Right ventricle myocardium superior (tissue), 1 donor: ENCODE results near the gene TMEM256. TPM values are rescaled to one million over a fixed set of nuclear protein-coding genes. Genes with fewer than 3 reads are reported as not detected.
"Not testable (repeated sequence)": the region's sequence is repeated elsewhere in the genome, so short reads cannot be mapped to it uniquely, and the experiment has no call there.

Source experiments
- ATAC-seq: fragments of 200-7000 bp; cut with Tn5 transposase; one replicate; pipeline ENCODE4 v1.9.1; 2020; ENCODE audit warnings: mild to moderate bottlenecking; ENCODE audit not compliant: poor library complexity
- DNase-seq: peaks from one replicate; pipeline ENCODE4 v3.0.0-alpha.2; 2020
- intact Hi-C: fragments of 100-400 bp; cut with DNase I; formaldehyde crosslinking; loops from one replicate; pipeline ENCODE4 v1.11.2; 2022
- total RNA-seq: library from RNA; stranded (reverse); fragmentation: NEBNext Ultra II Directional; extraction: Animal tissue kit (Norgen Biotek cat#: 25700); gene quantifications from one replicate; pipeline ENCODE4 v1.2.1, GENCODE V29; 2021
- donor health status: DM: no; HTN: yes; CAD: no; lungs with severe emphysema.

TMEM256 gene
- total RNA-seq, 1 donor from 2014 or later = 61.5 TPM

- DNase-seq = no peak
- intact Hi-C loops = no loop called here
- ATAC-seq = no peak
These were observed 35.8 kb downstream of the TMEM256 start for GRCh38 chr17:7367918-7368598.

- ATAC-seq (no peak), DNase-seq (no peak)
- intact Hi-C loops = no loop called here
These were observed 36.8 kb downstream of the TMEM256 start for GRCh38 chr17:7367083-7367482.

GRCh38 chr17:7365963-7366362, 37.9 kb downstream of the TMEM256 start:
- ATAC-seq, intact Hi-C loops, DNase-seq: not testable (repeated sequence)

- no peak for DNase-seq
- intact Hi-C loops = no loop called here
- no peak for ATAC-seq
These were observed 40.6 kb downstream of the TMEM256 start for GRCh38 chr17:7363311-7363710.

GRCh38 chr17:7361906-7362305, 42.0 kb downstream of the TMEM256 start:
- ATAC-seq (no peak), DNase-seq (no peak)
- intact Hi-C loops = no loop called here

- intact Hi-C loops = loop anchor here (5.0 to 10.0 kb wide), 4 partner anchors 35 to 207 kb away; partner anchors contain the start of genes FGF11, PLSCR3, SENP3 and TMEM102
- DNase-seq (no peak), ATAC-seq (no peak)
These were observed 46.5 kb downstream of the TMEM256 start for GRCh38 chr17:7357381-7357780.

- DNase-seq (no peak), ATAC-seq (no peak)
- intact Hi-C loops = loop anchor here (5.0 to 10.0 kb wide), 4 partner anchors 36 to 208 kb away; partner anchors contain the start of genes FGF11, PLSCR3, SENP3 and TMEM102
These were observed 47.1 kb downstream of the TMEM256 start for GRCh38 chr17:7356756-7357155.

- peak; percentile 88 for DNase-seq
- intact Hi-C loops = loop anchor here (5.0 to 10.0 kb wide), 4 partner anchors 36 to 209 kb away; partner anchors contain the start of genes FGF11, PLSCR3, SENP3 and TMEM102
- peak; percentile 12 for ATAC-seq
These were observed 47.8 kb downstream of the TMEM256 start for GRCh38 chr17:7356072-7356549.

- ATAC-seq = no peak
- intact Hi-C loops = loop anchor here (5.0 to 10.0 kb wide), 4 partner anchors 37 to 209 kb away; partner anchors contain the start of genes FGF11, PLSCR3, SENP3 and TMEM102
- DNase-seq = no peak
These were observed 48.3 kb downstream of the TMEM256 start for GRCh38 chr17:7355573-7355972.

GRCh38 chr17:7355053-7355452, 48.8 kb downstream of the TMEM256 start, which contains the start of gene TMEM95:
Gene TMEM95 (plus strand): TSS chr17:7355156. CDS start chr17:7355205, 49 bp downstream.
- intact Hi-C loops = loop anchor here (5.0 to 10.0 kb wide), 4 partner anchors 37 to 210 kb away; partner anchors contain the start of genes FGF11, PLSCR3, SENP3 and TMEM102
- ATAC-seq = no peak
- peak; percentile 61 for DNase-seq

GRCh38 chr17:7354262-7354843, 49.5 kb downstream of the TMEM256 start:
- intact Hi-C loops = loop anchor here (10.0 kb wide), 3 partner anchors 80 to 210 kb away; partner anchors contain the start of genes FGF11, SENP3 and TMEM102
- DNase-seq (no peak), ATAC-seq (no peak)

Other genes starting within 250 kb of the TMEM256 start
- gene ASGR1, start 224.7 kb downstream of the TMEM256 start, total RNA-seq = 0.19 TPM
- 20.4 TPM for gene DLG4, start 184.3 kb downstream of the TMEM256 start, total RNA-seq
- gene ACADVL, start 184.2 kb downstream of the TMEM256 start, total RNA-seq = 2,247 TPM
- gene DVL2, start 169.6 kb downstream of the TMEM256 start, total RNA-seq = 20.4 TPM
- 19.4 TPM for gene PHF23, start 164.6 kb downstream of the TMEM256 start, total RNA-seq
- gene GABARAP, start 161.6 kb downstream of the TMEM256 start, total RNA-seq = 432 TPM
- 109 TPM for gene CTDNEP1, start 152.4 kb downstream of the TMEM256 start, total RNA-seq
- gene ELP5, start 151.9 kb downstream of the TMEM256 start, total RNA-seq = 71.6 TPM
- 0.94 TPM for gene CLDN7, start 141.6 kb downstream of the TMEM256 start, total RNA-seq
- gene SLC2A4, start 122.4 kb downstream of the TMEM256 start, total RNA-seq = 141 TPM
- 0.75 TPM for gene YBX2, start 109.5 kb downstream of the TMEM256 start, total RNA-seq
- gene EIF5A, start 96.5 kb downstream of the TMEM256 start, total RNA-seq = 295 TPM
- 68.8 TPM for gene GPS2, start 88.7 kb downstream of the TMEM256 start, total RNA-seq
- 26.2 TPM for gene NEURL4, start 74.8 kb downstream of the TMEM256 start, total RNA-seq
- 14.9 TPM for gene ACAP1, start 67.6 kb downstream of the TMEM256 start, total RNA-seq
- 4.4 TPM for gene KCTD11, start 51.9 kb downstream of the TMEM256 start, total RNA-seq
- gene TMEM95, start 48.9 kb downstream of the TMEM256 start, total RNA-seq = not detected
- 2.1 TPM for gene TNK1, start 23.0 kb downstream of the TMEM256 start, total RNA-seq
- gene PLSCR3, start 9.6 kb downstream of the TMEM256 start, total RNA-seq = 14.0 TPM
- 5.8 TPM for gene NLGN2, start 3.7 kb upstream of the TMEM256 start, total RNA-seq
- gene SPEM1, start 16.2 kb upstream of the TMEM256 start, total RNA-seq = not detected
- not detected for gene SPEM2, start 21.5 kb upstream of the TMEM256 start, total RNA-seq
- not detected for gene SPEM3, start 24.8 kb upstream of the TMEM256 start, total RNA-seq
- 1.7 TPM for gene TMEM102, start 31.3 kb upstream of the TMEM256 start, total RNA-seq
- gene FGF11, start 35.4 kb upstream of the TMEM256 start, total RNA-seq = 9.8 TPM
- gene CHRNB1, start 41.0 kb upstream of the TMEM256 start, total RNA-seq = 9.8 TPM
- gene ZBTB4, start 75.5 kb upstream of the TMEM256 start, total RNA-seq = 60.3 TPM
- not detected for gene SLC35G6, start 77.3 kb upstream of the TMEM256 start, total RNA-seq
- gene POLR2A, start 80.3 kb upstream of the TMEM256 start, total RNA-seq = 32.9 TPM
- gene TNFSF12, start 145.0 kb upstream of the TMEM256 start, total RNA-seq = 34.6 TPM
- 8.3 TPM for gene TNFSF13, start 154.7 kb upstream of the TMEM256 start, total RNA-seq
- 30.8 TPM for gene SENP3, start 157.8 kb upstream of the TMEM256 start, total RNA-seq
- 32.0 TPM for gene CD68, start 175.5 kb upstream of the TMEM256 start, total RNA-seq
- gene MPDU1, start 179.8 kb upstream of the TMEM256 start, total RNA-seq = 25.9 TPM
- gene SOX15, start 186.0 kb upstream of the TMEM256 start, total RNA-seq = 0.91 TPM
- 101 TPM for gene FXR2, start 210.8 kb upstream of the TMEM256 start, total RNA-seq
- gene SAT2, start 223.7 kb upstream of the TMEM256 start, total RNA-seq = 80.0 TPM
- gene SHBG, start 226.0 kb upstream of the TMEM256 start, total RNA-seq = 0.54 TPM
- gene ATP1B2, start 246.8 kb upstream of the TMEM256 start, total RNA-seq = 3.1 TPM